ENCODE results near the gene CROCC. TPM values are rescaled to one million over a fixed set of nuclear protein-coding genes. Genes with fewer than 3 reads are reported as not detected.

The CROCC gene
- total RNA-seq, 2 donors from 2014 or later: 28.4 to 35.5 TPM

- Mint-ChIP-seq H3K36me3 (peaks cover 0 to 8% of the 10 kb centered on the region in 2 donors), H3K9me3 (no peaks in the 10 kb centered on the region), H3K27ac (peak within 1 kb of the TSS in 1 of 2 donors; percentile 23)
- DNase-seq (ENCODE audit: low spot score in 2 of 2): no peak
- ATAC-seq: peak in 1 of 2 donors; percentile 40
These were observed 58.9 kb downstream of the CROCC start, which contains the start of gene MFAP2 for GRCh38 chr1:16980473-16981268. Gene MFAP2, minus strand, starts transcription at chr1:16980620. Its CDS starts 2,347 bp downstream, at chr1:16978273.

- peak overlapping the region in 1 of 2 donors; percentile 23 for H3K27ac Mint-ChIP-seq
- H3K9me3 Mint-ChIP-seq: no peaks in the 10 kb centered on the region
- peaks cover 0 to 11% of the 10 kb centered on the region in 2 donors for H3K36me3 Mint-ChIP-seq
- DNase-seq (ENCODE audit: low spot score in 2 of 2): no peak
- no peak for ATAC-seq
These were observed 59.6 kb downstream of the CROCC start for GRCh38 chr1:16981269-16981849.

GRCh38 chr1:16982902-16983301, 61.2 kb downstream of the CROCC start:
- peaks cover 0 to 11% of the 10 kb centered on the region in 2 donors for H3K36me3 Mint-ChIP-seq
- H3K9me3 Mint-ChIP-seq: no peaks in the 10 kb centered on the region
- no peak for DNase-seq (ENCODE audit: low spot score in 2 of 2)
- H3K27ac Mint-ChIP-seq: no peak overlapping the region
- ATAC-seq: no peak

GRCh38 chr1:16983649-16984048, 61.9 kb downstream of the CROCC start:
- H3K27ac Mint-ChIP-seq: no peak overlapping the region
- DNase-seq (ENCODE audit: low spot score in 2 of 2) (no peak), ATAC-seq (no peak)
- peaks cover 0 to 11% of the 10 kb centered on the region in 2 donors for H3K36me3 Mint-ChIP-seq
- no peaks in the 10 kb centered on the region for H3K9me3 Mint-ChIP-seq

- H3K36me3 Mint-ChIP-seq: peaks cover 0 to 11% of the 10 kb centered on the region in 2 donors
- H3K27ac Mint-ChIP-seq: no peak overlapping the region
- ATAC-seq: no peak
- no peak for DNase-seq (ENCODE audit: low spot score in 2 of 2)
- no peaks in the 10 kb centered on the region for H3K9me3 Mint-ChIP-seq
These were observed 63.0 kb downstream of the CROCC start for GRCh38 chr1:16984717-16985116.

GRCh38 chr1:16986113-16986512, 64.4 kb downstream of the CROCC start:
- Mint-ChIP-seq H3K27ac (no peak overlapping the region), H3K9me3 (no peaks in the 10 kb centered on the region), H3K36me3 (peaks cover 0 to 10% of the 10 kb centered on the region in 2 donors)
- no peak for ATAC-seq
- DNase-seq (ENCODE audit: low spot score in 2 of 2): no peak

- no peak for DNase-seq (ENCODE audit: low spot score in 2 of 2)
- no peak for ATAC-seq
- H3K9me3 Mint-ChIP-seq: no peaks in the 10 kb centered on the region
- H3K36me3 Mint-ChIP-seq: peaks cover 0 to 5% of the 10 kb centered on the region in 2 donors
- no peak overlapping the region for H3K27ac Mint-ChIP-seq
These were observed 64.8 kb downstream of the CROCC start for GRCh38 chr1:16986560-16986959.

- no peaks in the 10 kb centered on the region for H3K9me3 Mint-ChIP-seq
- DNase-seq (ENCODE audit: low spot score in 2 of 2) (no peak), ATAC-seq (peak in 1 of 2 donors; percentile 46)
These were observed 65.2 kb downstream of the CROCC start for GRCh38 chr1:16986962-16987361.

GRCh38 chr1:16988210-16988609, 66.5 kb downstream of the CROCC start:
- DNase-seq (ENCODE audit: low spot score in 2 of 2) (no peak), ATAC-seq (no peak)
- Mint-ChIP-seq H3K36me3 (peaks cover 0 to 5% of the 10 kb centered on the region in 2 donors), H3K9me3 (no peaks in the 10 kb centered on the region), H3K27ac (no peak overlapping the region)

More at GRCh38 chr1:16986962-16987361, 65.2 kb downstream of the CROCC start:
- Mint-ChIP-seq H3K27ac (no peak overlapping the region), H3K36me3 (peaks cover 0 to 5% of the 10 kb centered on the region in 2 donors)

- no peak for ATAC-seq
- Mint-ChIP-seq H3K36me3 (peaks cover 0 to 5% of the 10 kb centered on the region in 2 donors), H3K9me3 (no peaks in the 10 kb centered on the region), H3K27ac (no peak overlapping the region)
- DNase-seq (ENCODE audit: low spot score in 2 of 2): no peak
These were observed 68.1 kb downstream of the CROCC start for GRCh38 chr1:16989676-16990391.

- ATAC-seq: no peak
- Mint-ChIP-seq H3K36me3 (no peaks in the 10 kb centered on the region), H3K27ac (no peak overlapping the region), H3K9me3 (no peaks in the 10 kb centered on the region)
- no peak for DNase-seq (ENCODE audit: low spot score in 2 of 2)
These were observed 69.8 kb downstream of the CROCC start for GRCh38 chr1:16991571-16991970.

- Mint-ChIP-seq H3K36me3 (no peaks in the 10 kb centered on the region), H3K27ac (no peak overlapping the region), H3K9me3 (no peaks in the 10 kb centered on the region)
- ATAC-seq (peak in 1 of 2 donors; percentile 11), DNase-seq (ENCODE audit: low spot score in 2 of 2) (no peak)
These were observed 70.4 kb downstream of the CROCC start for GRCh38 chr1:16992102-16992501.

- DNase-seq (ENCODE audit: low spot score in 2 of 2) (no peak), ATAC-seq (no peak)
- H3K27ac Mint-ChIP-seq: no peak overlapping the region
- no peaks in the 10 kb centered on the region for H3K9me3 Mint-ChIP-seq
- H3K36me3 Mint-ChIP-seq: no peaks in the 10 kb centered on the region
These were observed 70.9 kb downstream of the CROCC start for GRCh38 chr1:16992675-16993074.

- Mint-ChIP-seq H3K27ac (no peak overlapping the region), H3K9me3 (no peaks in the 10 kb centered on the region), H3K36me3 (no peaks in the 10 kb centered on the region)
- DNase-seq (ENCODE audit: low spot score in 2 of 2) (no peak), ATAC-seq (no peak)
These were observed 71.8 kb downstream of the CROCC start for GRCh38 chr1:16993521-16994038.

GRCh38 chr1:16996845-16997244, 75.1 kb downstream of the CROCC start:
- Mint-ChIP-seq H3K36me3 (no peaks in the 10 kb centered on the region), H3K9me3 (no peaks in the 10 kb centered on the region), H3K27ac (no peak overlapping the region)
- no peak for DNase-seq (ENCODE audit: low spot score in 2 of 2)
- ATAC-seq: no peak

- no peaks in the 10 kb centered on the region for H3K9me3 Mint-ChIP-seq
- ATAC-seq (no peak), DNase-seq (ENCODE audit: low spot score in 2 of 2) (no peak)
- no peaks in the 10 kb centered on the region for H3K36me3 Mint-ChIP-seq
- no peak overlapping the region for H3K27ac Mint-ChIP-seq
These were observed 76.9 kb downstream of the CROCC start for GRCh38 chr1:16998589-16998988.

GRCh38 chr1:16999863-17000262, 78.1 kb downstream of the CROCC start:
- no peaks in the 10 kb centered on the region for H3K9me3 Mint-ChIP-seq
- no peak overlapping the region for H3K27ac Mint-ChIP-seq
- DNase-seq (ENCODE audit: low spot score in 2 of 2): no peak
- peaks cover 0 to 6% of the 10 kb centered on the region in 2 donors for H3K36me3 Mint-ChIP-seq
- ATAC-seq: no peak
